Endodermal cell (in vitro differentiated cells): ENCODE measurements around the gene GABBR1. TPM values are rescaled to one million over a fixed set of nuclear protein-coding genes. Genes with fewer than 3 reads are reported as not detected.

Experiments used
- DNase-seq: peaks from one replicate; pipeline ENCODE4 v3.0.0-alpha.2; 2017
- H3K27ac ChIP-seq: 2 replicates; pipeline ENCODE4 v1.5.1; 2013; ENCODE audit warnings: mild to moderate bottlenecking, low read depth, low read length, moderate library complexity
- H3K27me3 ChIP-seq: 2 replicates; pipeline ENCODE4 v1.6.1; 2013; ENCODE audit warnings: mild to moderate bottlenecking, low read length, moderate library complexity; ENCODE audit not compliant: insufficient read depth, control insufficient read depth, poor library complexity, severe bottlenecking
- H3K36me3 ChIP-seq: 2 replicates; pipeline ENCODE4 v1.7.0; 2013; ENCODE audit warnings: mild to moderate bottlenecking, low read length, moderate library complexity; ENCODE audit not compliant: control insufficient read depth, insufficient read depth
- H3K4me1 ChIP-seq: one replicate; pipeline ENCODE4 v1.7.0; 2013; ENCODE audit warnings: low read length; ENCODE audit not compliant: control insufficient read depth, insufficient read depth
- H3K4me3 ChIP-seq: 2 replicates; pipeline ENCODE4 v1.5.1; 2013; ENCODE audit warnings: mild to moderate bottlenecking, low read length, moderate library complexity
- H3K9ac ChIP-seq: 2 replicates; pipeline ENCODE4 v1.6.1; 2013; ENCODE audit warnings: mild to moderate bottlenecking, low read length, moderate library complexity; ENCODE audit not compliant: poor library complexity, severe bottlenecking; ENCODE audit errors: extremely low read depth
- H3K9me3 ChIP-seq: 2 replicates; pipeline ENCODE4 v1.6.1; 2013; ENCODE audit warnings: mild to moderate bottlenecking, low read length, moderate library complexity; ENCODE audit not compliant: control insufficient read depth
- H3K27ac Mint-ChIP-seq: 2 replicates; pipeline ENCODE4 v1.8.0; 2020; ENCODE audit warnings: mixed read lengths
- H3K27me3 Mint-ChIP-seq: 2 replicates; pipeline ENCODE4 v1.8.0; 2021; ENCODE audit warnings: mild to moderate bottlenecking, mixed read lengths; ENCODE audit not compliant: insufficient read depth
- H3K36me3 Mint-ChIP-seq: 2 replicates; pipeline ENCODE4 v1.8.0; 2020; ENCODE audit warnings: low read depth, mixed read lengths
- H3K4me1 Mint-ChIP-seq: 2 replicates; pipeline ENCODE4 v1.8.0; 2020; ENCODE audit warnings: mixed read lengths
- H3K4me3 Mint-ChIP-seq: 2 replicates; pipeline ENCODE4 v1.8.0; 2020; ENCODE audit warnings: mild to moderate bottlenecking, moderate library complexity, mixed read lengths
- H3K9me3 Mint-ChIP-seq: 2 replicates; pipeline ENCODE4 v1.8.0; 2020; ENCODE audit warnings: mild to moderate bottlenecking, mixed read lengths
- CTCF ChIP-seq: fragments of 200-600 bp; sonication (generic); conservative IDR thresholded peaks from 2 replicates; pipeline ENCODE4 v1.5.0; 2021; ENCODE audit warnings: antibody characterized with exemption, mild to moderate bottlenecking
- WGBS, 2 experiments: methylation state at CpG; one replicate each; pipeline versions ENCODE4 v1.1.5 to v1.1.7; 2013; ENCODE audit warnings: missing lambda C conversion rate in 2 of 2, mixed read lengths in 1 of 2; ENCODE audit not compliant: insufficient coverage in 1 of 2, insufficient read length in 1 of 2; 5-methylcytosine and 5-hydroxymethylcytosine counted together
- total RNA-seq, 2 donors: library from RNA; stranded (reverse); fragmentation: NEBNext Ultra II Directional in 1 of 2; extraction: Animal tissue kit (Norgen Biotek cat#: 25700) in 1 of 2; gene quantifications; 2 replicates in 1 of 2; 3 replicates in 1 of 2; pipeline ENCODE4 v1.2.1, GENCODE V29; 2021

The GABBR1 gene
- total RNA-seq, 2 donors from 2014 or later, result 81.8 to 99.1 TPM

GRCh38 chr6:29620630-29621029 is 12.4 kb downstream of the GABBR1 start:
- Histone ChIP-seq H3K4me3 (no peak overlapping the region), H3K9ac (no peak overlapping the region), H3K9me3 (no peaks in the 10 kb centered on the region), H3K4me1 (peaks cover 15% of the 10 kb centered on the region), H3K27ac (no peak overlapping the region), H3K27me3 (no peaks in the 10 kb centered on the region), H3K36me3 (peaks cover 48% of the 10 kb centered on the region)
- no peak for DNase-seq
- WGBS, 2 experiments, result 91 to 92% methylated on average over 2 to 4 of the region's 4 CpGs
- Mint-ChIP-seq H3K27me3 (no peaks in the 10 kb centered on the region), H3K36me3 (peaks cover 62% of the 10 kb centered on the region), H3K9me3 (no peaks in the 10 kb centered on the region), H3K27ac (peak overlapping the region; percentile 44), H3K4me3 (no peak overlapping the region), H3K4me1 (peaks cover 48% of the 10 kb centered on the region)
- TF ChIP-seq CTCF, result no peak

GRCh38 chr6:29619578-29620160 is 13.3 kb downstream of the GABBR1 start:
- H3K4me3 Mint-ChIP-seq, result no peak overlapping the region
- peaks cover 52% of the 10 kb centered on the region for H3K36me3 ChIP-seq
- no peak overlapping the region for H3K27ac ChIP-seq
- DNase-seq, result no peak
- no peak for TF ChIP-seq CTCF
- H3K27ac Mint-ChIP-seq, result no peak overlapping the region
- H3K27me3 Mint-ChIP-seq, result no peaks in the 10 kb centered on the region
- WGBS, 2 experiments, result 78 to 93% methylated on average over 1 of the region's 1 CpG
- H3K9me3 ChIP-seq, result no peaks in the 10 kb centered on the region
- peaks cover 10% of the 10 kb centered on the region for H3K4me1 ChIP-seq
- no peak overlapping the region for H3K9ac ChIP-seq
- no peak overlapping the region for H3K4me3 ChIP-seq
- no peaks in the 10 kb centered on the region for H3K9me3 Mint-ChIP-seq
- H3K36me3 Mint-ChIP-seq, result peaks cover 66% of the 10 kb centered on the region
- H3K4me1 Mint-ChIP-seq, result peaks cover 38% of the 10 kb centered on the region
- no peaks in the 10 kb centered on the region for H3K27me3 ChIP-seq

- no peaks in the 10 kb centered on the region for H3K27me3 ChIP-seq
- Mint-ChIP-seq H3K27ac (no peak overlapping the region), H3K27me3 (no peaks in the 10 kb centered on the region), H3K4me1 (peaks cover 21% of the 10 kb centered on the region), H3K4me3 (no peak overlapping the region), H3K36me3 (peaks cover 74% of the 10 kb centered on the region), H3K9me3 (no peaks in the 10 kb centered on the region)
- no peaks in the 10 kb centered on the region for H3K4me1 ChIP-seq
- WGBS, 2 experiments, result 92 to 93% methylated on average over 3 to 8 of the region's 8 CpGs
- H3K27ac ChIP-seq, result no peak overlapping the region
- peaks cover 68% of the 10 kb centered on the region for H3K36me3 ChIP-seq
- TF ChIP-seq CTCF, result peak; percentile 76
- DNase-seq, result peak; percentile 81
- H3K4me3 ChIP-seq, result no peak overlapping the region
- no peaks in the 10 kb centered on the region for H3K9me3 ChIP-seq
- no peak overlapping the region for H3K9ac ChIP-seq
These were observed 15.0 kb downstream of the GABBR1 start for GRCh38 chr6:29617782-29618554.
